GM18526 (cell line): Measurements from ENCODE around the gene GPC2.

ENCODE experiments used
- POLR2A ChIP-seq: IDR thresholded peaks from 3 replicates; pipeline ENCODE4 v1.6.1; 2011; ENCODE audit not compliant: insufficient read length; ENCODE audit errors: extremely low read depth

GPC2 gene

GRCh38 chr7:100209493-100209892 is 32.3 kb upstream of the GPC2 start:
- TF ChIP-seq POLR2A, result no peak

- TF ChIP-seq POLR2A, result no peak
Observed at GRCh38 chr7:100208911-100209408, 31.8 kb upstream of the GPC2 start.

- TF ChIP-seq POLR2A, result no peak
Observed at GRCh38 chr7:100204454-100204853, 27.3 kb upstream of the GPC2 start.

GRCh38 chr7:100200693-100201092 is 23.5 kb upstream of the GPC2 start:
- no peak for TF ChIP-seq POLR2A

GRCh38 chr7:100198266-100198665 is 21.1 kb upstream of the GPC2 start:
- no peak for TF ChIP-seq POLR2A

GRCh38 chr7:100195222-100195621 is 18.0 kb upstream of the GPC2 start:
- no peak for TF ChIP-seq POLR2A

GRCh38 chr7:100192969-100193368 is 15.8 kb upstream of the GPC2 start:
- no peak for TF ChIP-seq POLR2A

GRCh38 chr7:100191775-100192174 is 14.6 kb upstream of the GPC2 start:
- TF ChIP-seq POLR2A, result no peak

GRCh38 chr7:100190048-100190711 is 13.0 kb upstream of the GPC2 start:
- TF ChIP-seq POLR2A, result no peak

GRCh38 chr7:100189061-100189460 is 11.9 kb upstream of the GPC2 start:
- no peak for TF ChIP-seq POLR2A

- no peak for TF ChIP-seq POLR2A
Observed at GRCh38 chr7:100185726-100186125, 8.5 kb upstream of the GPC2 start.

GRCh38 chr7:100176096-100177044 is 811 bp downstream of the GPC2 start:
- no peak for TF ChIP-seq POLR2A

GRCh38 chr7:100175296-100175935 is 1.8 kb downstream of the GPC2 start:
- TF ChIP-seq POLR2A, result no peak

GRCh38 chr7:100174582-100174981 is 2.6 kb downstream of the GPC2 start:
- TF ChIP-seq POLR2A, result no peak

GRCh38 chr7:100173806-100174495 is 3.2 kb downstream of the GPC2 start:
- no peak for TF ChIP-seq POLR2A
